Astrocyte of the spinal cord (primary cell): ENCODE data around the gene CHD6.

Experiments used
- DNase-seq: peaks from one replicate; pipeline ENCODE4 v3.0.0; 2011; ENCODE audit warnings: low read depth, low spot score
- H3K4me3 ChIP-seq: 2 replicates; pipeline ENCODE4 v1.5.1; 2011; ENCODE audit warnings: low read depth, mild to moderate bottlenecking, low read length, moderate library complexity
- in situ Hi-C: cut with HindIII; loops from 2 replicates; pipeline ENCODE4 v1.10.0; 2017; ENCODE audit warnings: low sequenced_read_pairs
- TF ChIP-seq, protein P1 (sequence below): IDR thresholded peaks from 2 replicates; pipeline ENCODE4 v1.5.1; 2012; ENCODE audit warnings: low read depth, mild to moderate bottlenecking, low read length, inconsistent platforms

CHD6 gene

DNA sequence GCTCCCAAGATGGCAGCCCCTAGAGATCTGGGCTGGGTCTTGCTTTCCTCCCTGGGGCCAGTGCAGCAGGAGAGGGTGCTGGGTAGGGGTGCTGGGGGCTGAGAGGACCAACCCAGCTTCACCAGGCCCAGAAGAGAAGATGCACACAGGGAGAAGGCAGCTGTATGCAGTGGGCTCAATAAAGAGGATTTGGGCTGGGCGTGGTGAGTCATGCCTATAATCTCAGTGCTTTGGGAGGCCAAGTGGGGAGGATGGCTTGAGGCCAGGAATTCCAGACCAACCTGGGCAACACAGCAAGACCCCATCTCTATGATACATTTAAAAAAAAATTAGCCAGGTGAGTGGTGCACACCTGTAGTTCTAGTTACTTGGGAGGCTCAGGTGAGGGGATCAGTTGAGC lies 225.9 kb downstream of the CHD6 start:
- TF ChIP-seq, protein P1, sequence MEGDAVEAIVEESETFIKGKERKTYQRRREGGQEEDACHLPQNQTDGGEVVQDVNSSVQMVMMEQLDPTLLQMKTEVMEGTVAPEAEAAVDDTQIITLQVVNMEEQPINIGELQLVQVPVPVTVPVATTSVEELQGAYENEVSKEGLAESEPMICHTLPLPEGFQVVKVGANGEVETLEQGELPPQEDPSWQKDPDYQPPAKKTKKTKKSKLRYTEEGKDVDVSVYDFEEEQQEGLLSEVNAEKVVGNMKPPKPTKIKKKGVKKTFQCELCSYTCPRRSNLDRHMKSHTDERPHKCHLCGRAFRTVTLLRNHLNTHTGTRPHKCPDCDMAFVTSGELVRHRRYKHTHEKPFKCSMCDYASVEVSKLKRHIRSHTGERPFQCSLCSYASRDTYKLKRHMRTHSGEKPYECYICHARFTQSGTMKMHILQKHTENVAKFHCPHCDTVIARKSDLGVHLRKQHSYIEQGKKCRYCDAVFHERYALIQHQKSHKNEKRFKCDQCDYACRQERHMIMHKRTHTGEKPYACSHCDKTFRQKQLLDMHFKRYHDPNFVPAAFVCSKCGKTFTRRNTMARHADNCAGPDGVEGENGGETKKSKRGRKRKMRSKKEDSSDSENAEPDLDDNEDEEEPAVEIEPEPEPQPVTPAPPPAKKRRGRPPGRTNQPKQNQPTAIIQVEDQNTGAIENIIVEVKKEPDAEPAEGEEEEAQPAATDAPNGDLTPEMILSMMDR: no peak
- in situ Hi-C loops: no loop called here
- no peak overlapping the region for H3K4me3 ChIP-seq
- no peak for DNase-seq

DNA sequence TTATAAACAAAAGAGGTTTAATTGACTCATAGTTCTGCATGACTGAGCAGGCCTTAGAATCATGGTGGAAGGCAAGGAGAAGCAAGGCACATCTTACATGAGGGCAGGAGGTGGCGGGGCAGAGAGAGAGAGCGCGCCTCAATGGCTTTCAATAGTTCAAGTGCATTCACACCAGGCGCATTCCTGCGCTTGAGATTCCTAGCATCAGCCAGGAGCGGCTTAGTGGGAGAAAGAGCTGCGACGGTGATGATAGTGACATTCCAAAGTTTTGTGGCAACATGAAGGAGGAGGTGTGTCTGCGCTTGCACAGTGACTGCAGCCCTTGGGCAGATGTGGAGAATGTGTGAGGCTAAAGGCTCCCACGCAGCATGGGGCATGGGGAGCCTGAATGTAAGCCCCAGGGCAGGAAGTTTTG lies 226.6 kb downstream of the CHD6 start:
- in situ Hi-C loops: no loop called here
- no peak overlapping the region for H3K4me3 ChIP-seq
- DNase-seq: no peak
- TF ChIP-seq, protein P1: no peak

DNA sequence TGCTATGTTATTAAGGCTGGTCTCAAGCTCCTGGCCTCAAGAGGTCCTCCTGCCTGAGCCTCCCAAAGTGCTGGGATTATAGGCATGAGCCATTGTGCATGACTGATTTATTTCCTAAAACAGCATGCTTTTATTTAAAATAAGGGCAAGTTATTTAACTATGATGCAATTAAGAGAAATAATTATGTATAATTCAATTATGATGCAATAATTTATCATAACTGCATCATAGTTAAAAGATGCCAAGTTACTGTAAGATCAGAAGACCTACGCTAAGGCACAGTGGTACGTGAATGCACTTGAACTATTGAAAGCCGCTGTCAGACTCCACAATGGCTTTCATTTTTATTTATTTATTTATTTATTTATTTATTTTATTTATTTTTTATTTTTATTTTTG lies 227.3 kb downstream of the CHD6 start:
- no peak overlapping the region for H3K4me3 ChIP-seq
- in situ Hi-C loops: no loop called here
- DNase-seq: no peak
- TF ChIP-seq, protein P1: no peak

DNA sequence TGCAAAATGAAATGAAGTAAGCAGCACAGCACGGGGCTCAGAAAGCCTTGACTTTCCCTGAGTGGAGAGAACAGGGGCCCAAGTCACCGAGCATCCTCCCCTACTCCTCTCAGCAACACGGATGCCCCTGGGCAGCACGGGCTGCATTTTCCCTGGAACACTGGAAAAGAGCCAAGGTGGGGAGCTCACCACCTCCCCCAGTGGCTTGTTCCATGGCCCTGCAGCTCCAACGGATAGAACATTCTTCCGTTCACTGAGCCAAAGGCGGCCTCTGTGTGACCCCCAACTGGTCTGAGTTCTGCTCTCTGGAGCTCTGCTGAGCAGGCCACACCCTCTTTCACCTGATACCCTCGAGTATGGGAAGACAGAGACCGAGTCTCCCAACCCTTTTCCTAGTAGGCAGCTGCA lies 230.7 kb downstream of the CHD6 start:
- no peak for DNase-seq
- TF ChIP-seq, protein P1: peak; percentile 12
- in situ Hi-C loops: no loop called here
- H3K4me3 ChIP-seq: no peak overlapping the region

DNA sequence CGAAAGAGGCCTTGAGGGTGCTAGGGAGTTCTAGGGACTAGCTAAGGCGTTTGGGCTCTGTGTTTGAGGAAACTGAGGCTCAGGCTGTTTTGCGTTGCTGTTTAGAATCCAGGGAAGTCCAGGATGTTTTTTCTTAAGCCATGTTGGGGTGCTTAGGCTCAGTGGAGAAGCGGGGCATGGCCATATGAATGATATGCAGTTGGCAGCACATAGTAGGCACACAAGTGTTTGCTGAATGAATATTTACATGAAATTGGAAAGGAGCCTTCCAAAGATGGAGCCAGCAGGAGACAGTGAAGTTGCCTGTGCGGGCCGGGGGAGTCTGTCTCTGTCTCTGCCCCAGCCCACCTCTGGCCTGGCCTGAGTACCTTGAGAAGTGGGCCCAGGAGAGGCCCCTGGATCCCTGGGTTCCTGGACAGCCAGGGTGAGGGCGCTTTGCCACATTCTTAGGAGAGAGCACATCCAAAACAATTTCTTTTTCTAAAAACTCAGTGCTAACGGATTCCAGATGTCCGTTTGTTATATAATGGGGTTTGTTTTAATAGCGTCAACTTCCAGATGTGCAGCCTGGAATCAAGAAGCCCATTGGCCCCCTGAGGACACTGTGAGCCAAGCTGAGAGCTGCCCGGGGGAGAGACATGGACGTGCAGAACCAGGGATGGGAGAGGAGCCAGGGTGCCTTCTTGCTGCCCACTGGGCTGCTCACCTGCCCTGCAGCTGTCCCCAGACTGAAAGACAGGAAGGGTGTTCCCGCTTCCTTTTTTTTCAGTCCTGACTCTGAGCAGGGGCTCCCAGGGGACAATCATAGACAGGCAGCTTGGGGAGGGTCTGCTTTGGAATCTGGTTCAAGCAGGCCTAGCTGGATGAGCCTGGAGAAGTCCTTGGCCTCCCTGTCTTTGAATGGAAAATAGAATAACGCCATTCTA lies 231.4 kb downstream of the CHD6 start:
- in situ Hi-C loops: no loop called here
- TF ChIP-seq, protein P1: no peak
- H3K4me3 ChIP-seq: no peak overlapping the region
- DNase-seq: no peak

DNA sequence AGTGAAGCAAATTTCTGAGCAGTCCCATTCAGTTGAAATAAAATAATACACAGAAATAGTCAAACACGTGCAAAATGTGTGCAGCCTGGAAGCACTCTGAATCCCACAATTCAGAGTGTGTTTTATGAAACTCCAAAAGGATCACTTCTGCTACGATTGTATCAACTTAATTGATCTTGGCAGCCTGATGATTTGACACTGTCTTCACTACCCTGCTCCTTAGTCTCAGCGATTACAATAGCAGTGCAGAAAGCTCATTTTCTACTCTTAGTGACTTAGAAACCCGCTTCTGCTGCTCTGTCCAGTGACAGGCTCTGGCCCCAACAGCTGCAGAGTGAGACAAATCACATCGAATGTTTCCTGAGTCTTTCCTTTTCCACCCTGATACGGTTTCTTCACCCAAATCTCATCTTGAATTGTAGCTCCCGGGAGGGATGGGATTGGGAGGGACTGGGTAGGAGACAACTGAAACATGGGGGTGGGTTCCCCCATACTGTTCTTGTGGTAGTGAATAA lies 235.3 kb downstream of the CHD6 start:
- in situ Hi-C loops: no loop called here
- TF ChIP-seq, protein P1: no peak
- no peak overlapping the region for H3K4me3 ChIP-seq
- DNase-seq: no peak
